ENCODE measurements around the gene DCST1. TPM values are rescaled to one million over a fixed set of nuclear protein-coding genes. Genes with fewer than 3 reads are reported as not detected.

Gene DCST1
- total and polyA plus RNA-seq, 2 of the 13 experiments (the other 11 are each of a cell fraction or from before 2014, with no cell fraction given), result 0.04 TPM; not detected in 1

DNA sequence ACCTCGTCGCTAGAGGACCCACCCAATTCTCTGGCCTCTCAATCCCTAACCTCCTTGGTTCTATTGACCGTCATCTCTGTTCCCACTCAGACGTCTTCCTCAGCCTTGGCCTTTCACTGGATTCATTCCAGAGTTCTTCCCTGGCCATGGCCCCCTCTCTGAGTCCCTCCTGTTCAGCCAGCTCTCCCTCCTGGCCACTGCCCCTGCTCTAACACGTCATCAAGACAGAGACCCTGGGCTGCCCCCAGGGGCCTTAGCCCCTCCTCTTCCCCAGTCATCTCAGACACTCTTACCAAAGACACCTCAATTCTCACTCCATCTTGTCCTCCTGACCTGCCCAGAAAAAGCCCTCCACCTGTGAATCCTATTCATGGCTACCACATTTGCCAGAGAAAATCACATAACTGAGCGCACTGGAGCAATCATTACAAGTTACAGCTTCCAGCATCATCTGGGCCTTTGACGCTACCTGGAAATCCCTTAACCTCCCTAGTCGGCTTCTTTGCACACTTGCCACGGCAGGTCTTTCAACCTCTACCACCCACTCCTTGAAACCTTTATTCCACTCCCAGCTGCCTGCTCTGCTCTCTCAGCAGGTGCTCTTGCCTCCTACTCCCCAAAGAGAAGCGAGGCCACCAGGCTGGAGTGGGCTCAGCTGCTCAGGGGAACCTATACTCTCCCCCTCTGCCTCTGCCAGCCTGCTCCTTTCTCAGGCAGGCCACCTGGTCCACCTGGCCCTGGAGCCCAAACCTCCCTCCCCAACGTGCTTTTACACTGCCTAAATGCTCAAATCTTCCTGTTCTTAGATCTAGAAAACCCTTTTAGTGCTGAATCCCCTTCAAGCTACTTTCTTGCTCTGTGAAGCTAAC lies 14.0 kb upstream of the DCST1 start:
- Histone ChIP-seq H3K4me2 (ENCODE audit: low read depth, low read length) (no peak overlapping the region), H3K4me1 (ENCODE audit: insufficient read depth, low read length) (peaks cover 52% of the 10 kb centered on the region), H2AFZ (ENCODE audit: low read length) (no peak overlapping the region), H3K27ac (ENCODE audit: extremely low read length, insufficient read depth, low read length) (no peak overlapping the region), H3K27me3 (ENCODE audit: control insufficient read depth in 1 of 2, insufficient read depth in 2 of 2, low read length in 2 of 2) (no peaks in the 10 kb centered on the region), H3K9ac (ENCODE audit: insufficient read depth, low read depth, low read length) (no peak overlapping the region), H3K79me2 (ENCODE audit: insufficient read depth, low read length) (no peaks in the 10 kb centered on the region), H3K36me3 (replicated peaks in 1 of 2; ENCODE audit: control insufficient read depth in 1 of 2, insufficient read depth in 2 of 2, low read length in 2 of 2) (peaks cover 6 to 9% of the 10 kb centered on the region in 2 experiments; a peak in 2 of 5 replicates), H3K4me3 (replicated peaks in 1 of 3; ENCODE audit: insufficient read depth in 1 of 3, low read depth in 2 of 3, low read length in 3 of 3) (no peak overlapping the region), H3K9me3 (ENCODE audit: low read length) (no peaks in the 10 kb centered on the region), H4K20me1 (ENCODE audit: insufficient read depth, low read length) (no peaks in the 10 kb centered on the region)
- BruUV-seq (replicated peaks), result no TSS peak
- no peak for TF ChIP-seq FOXP1 (IDR thresholded peaks at IDR 0.05)
- no peak for TF ChIP-seq FOXP1 (CRISPR knock-in tag; IDR thresholded peaks at IDR 0.05)
- TF ChIP-seq ZNF841 (CRISPR knock-in tag; IDR thresholded peaks at IDR 0.05; ENCODE audit: borderline replicate concordance), result no peak
- no peak for TF ChIP-seq MED8 (CRISPR knock-in tag; IDR thresholded peaks at IDR 0.05; ENCODE audit: insufficient replicate concordance)
- no peak for TF ChIP-seq ZKSCAN8 (CRISPR knock-in tag; IDR thresholded peaks at IDR 0.05; ENCODE audit: borderline replicate concordance)
- no peak for TF ChIP-seq NFE2L2 (IDR thresholded peaks at IDR 0.05; ENCODE audit: low read length)
- TF ChIP-seq, protein P1, sequence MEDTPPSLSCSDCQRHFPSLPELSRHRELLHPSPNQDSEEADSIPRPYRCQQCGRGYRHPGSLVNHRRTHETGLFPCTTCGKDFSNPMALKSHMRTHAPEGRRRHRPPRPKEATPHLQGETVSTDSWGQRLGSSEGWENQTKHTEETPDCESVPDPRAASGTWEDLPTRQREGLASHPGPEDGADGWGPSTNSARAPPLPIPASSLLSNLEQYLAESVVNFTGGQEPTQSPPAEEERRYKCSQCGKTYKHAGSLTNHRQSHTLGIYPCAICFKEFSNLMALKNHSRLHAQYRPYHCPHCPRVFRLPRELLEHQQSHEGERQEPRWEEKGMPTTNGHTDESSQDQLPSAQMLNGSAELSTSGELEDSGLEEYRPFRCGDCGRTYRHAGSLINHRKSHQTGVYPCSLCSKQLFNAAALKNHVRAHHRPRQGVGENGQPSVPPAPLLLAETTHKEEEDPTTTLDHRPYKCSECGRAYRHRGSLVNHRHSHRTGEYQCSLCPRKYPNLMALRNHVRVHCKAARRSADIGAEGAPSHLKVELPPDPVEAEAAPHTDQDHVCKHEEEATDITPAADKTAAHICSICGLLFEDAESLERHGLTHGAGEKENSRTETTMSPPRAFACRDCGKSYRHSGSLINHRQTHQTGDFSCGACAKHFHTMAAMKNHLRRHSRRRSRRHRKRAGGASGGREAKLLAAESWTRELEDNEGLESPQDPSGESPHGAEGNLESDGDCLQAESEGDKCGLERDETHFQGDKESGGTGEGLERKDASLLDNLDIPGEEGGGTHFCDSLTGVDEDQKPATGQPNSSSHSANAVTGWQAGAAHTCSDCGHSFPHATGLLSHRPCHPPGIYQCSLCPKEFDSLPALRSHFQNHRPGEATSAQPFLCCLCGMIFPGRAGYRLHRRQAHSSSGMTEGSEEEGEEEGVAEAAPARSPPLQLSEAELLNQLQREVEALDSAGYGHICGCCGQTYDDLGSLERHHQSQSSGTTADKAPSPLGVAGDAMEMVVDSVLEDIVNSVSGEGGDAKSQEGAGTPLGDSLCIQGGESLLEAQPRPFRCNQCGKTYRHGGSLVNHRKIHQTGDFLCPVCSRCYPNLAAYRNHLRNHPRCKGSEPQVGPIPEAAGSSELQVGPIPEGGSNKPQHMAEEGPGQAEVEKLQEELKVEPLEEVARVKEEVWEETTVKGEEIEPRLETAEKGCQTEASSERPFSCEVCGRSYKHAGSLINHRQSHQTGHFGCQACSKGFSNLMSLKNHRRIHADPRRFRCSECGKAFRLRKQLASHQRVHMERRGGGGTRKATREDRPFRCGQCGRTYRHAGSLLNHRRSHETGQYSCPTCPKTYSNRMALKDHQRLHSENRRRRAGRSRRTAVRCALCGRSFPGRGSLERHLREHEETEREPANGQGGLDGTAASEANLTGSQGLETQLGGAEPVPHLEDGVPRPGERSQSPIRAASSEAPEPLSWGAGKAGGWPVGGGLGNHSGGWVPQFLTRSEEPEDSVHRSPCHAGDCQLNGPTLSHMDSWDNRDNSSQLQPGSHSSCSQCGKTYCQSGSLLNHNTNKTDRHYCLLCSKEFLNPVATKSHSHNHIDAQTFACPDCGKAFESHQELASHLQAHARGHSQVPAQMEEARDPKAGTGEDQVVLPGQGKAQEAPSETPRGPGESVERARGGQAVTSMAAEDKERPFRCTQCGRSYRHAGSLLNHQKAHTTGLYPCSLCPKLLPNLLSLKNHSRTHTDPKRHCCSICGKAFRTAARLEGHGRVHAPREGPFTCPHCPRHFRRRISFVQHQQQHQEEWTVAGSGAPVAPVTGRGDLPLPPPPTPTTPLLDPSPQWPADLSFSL (CRISPR knock-in tag; IDR thresholded peaks at IDR 0.05), result no peak
- intact Hi-C loops (cut with micrococcal nuclease; ENCODE audit: unreplicated experiment), result no loop called here
- ATAC-seq (no peak), DNase-seq (ENCODE audit: low spot score) (no peak), FAIRE-seq (no peak)
- in situ Hi-C loops (cut with HindIII; ENCODE audit: extremely low pct_ligation_motif_present, low pct_unique_long_range_greater_than_20kb), result no loop called here
- ChIA-PET POLR2A (interaction anchor here (1.1 to 1.2 kb wide), 2 partner anchors 19 to 25 kb away, joined by 4 to 5 read pairs; no protein-coding TSS in a partner anchor), CTCF (ENCODE audit: low intra/inter-chr PET ratio, low total read pairs) (interaction anchor here (0.8 kb wide), 1 partner anchor 24 kb away, joined by 3 read pairs; no protein-coding TSS in a partner anchor)
- 92% methylated on average over 11 of the region's 11 CpGs for WGBS (ENCODE audit: low lambda C conversion rate)
